ENCODE results near the gene MAP2K1. TPM values are rescaled to one million over a fixed set of nuclear protein-coding genes. Genes with fewer than 3 reads are reported as not detected.

MAP2K1 gene
- total and polyA plus RNA-seq, 11 donors, result 15.8 to 164 (median 39.3) TPM

DNA sequence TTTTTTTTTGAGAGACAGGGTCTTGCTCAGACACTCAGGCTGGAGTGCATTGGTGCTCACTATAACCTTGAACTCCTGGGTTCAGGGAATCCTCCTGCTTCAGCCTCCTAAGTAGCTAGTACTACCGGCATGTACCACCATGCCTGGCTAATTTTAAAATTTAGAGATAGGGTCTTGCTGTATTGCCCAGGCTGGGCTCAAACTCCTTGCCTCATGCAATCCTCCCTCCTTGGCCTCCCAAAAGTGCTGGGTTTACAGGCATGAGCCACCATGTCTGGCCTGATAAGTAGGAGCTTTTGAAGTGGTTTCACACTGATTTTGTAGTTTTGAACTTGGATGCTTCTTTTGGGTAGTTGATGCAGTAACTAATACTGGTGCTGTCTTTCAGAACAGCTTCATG lies 7.8 kb downstream of the MAP2K1 start:
- Histone ChIP-seq H3K36me3 (peaks cover 0 to 16% (median 3%) of the 10 kb centered on the region in 9 donors), H3K27me3 (no peaks in the 10 kb centered on the region), H3K4me3 (no peak overlapping the region), H3K4me1 (peaks cover 0 to 62% (median under 1%) of the 10 kb centered on the region in 12 donors), H3K9me3 (no peaks in the 10 kb centered on the region), H3K27ac (no peak overlapping the region)
- DNase-seq, result no peak
- ATAC-seq, result no peak
- intact Hi-C loops (cut with DNase I), result loop anchor here in 1 of 10 donors (10.0 kb wide), 1 partner anchor 60 kb away; no protein-coding TSS in a partner anchor
- 88 to 95% (median 91%) methylated on average over 1 of the region's 1 CpG for WGBS, 4 donors
- TF ChIP-seq, protein P1, sequence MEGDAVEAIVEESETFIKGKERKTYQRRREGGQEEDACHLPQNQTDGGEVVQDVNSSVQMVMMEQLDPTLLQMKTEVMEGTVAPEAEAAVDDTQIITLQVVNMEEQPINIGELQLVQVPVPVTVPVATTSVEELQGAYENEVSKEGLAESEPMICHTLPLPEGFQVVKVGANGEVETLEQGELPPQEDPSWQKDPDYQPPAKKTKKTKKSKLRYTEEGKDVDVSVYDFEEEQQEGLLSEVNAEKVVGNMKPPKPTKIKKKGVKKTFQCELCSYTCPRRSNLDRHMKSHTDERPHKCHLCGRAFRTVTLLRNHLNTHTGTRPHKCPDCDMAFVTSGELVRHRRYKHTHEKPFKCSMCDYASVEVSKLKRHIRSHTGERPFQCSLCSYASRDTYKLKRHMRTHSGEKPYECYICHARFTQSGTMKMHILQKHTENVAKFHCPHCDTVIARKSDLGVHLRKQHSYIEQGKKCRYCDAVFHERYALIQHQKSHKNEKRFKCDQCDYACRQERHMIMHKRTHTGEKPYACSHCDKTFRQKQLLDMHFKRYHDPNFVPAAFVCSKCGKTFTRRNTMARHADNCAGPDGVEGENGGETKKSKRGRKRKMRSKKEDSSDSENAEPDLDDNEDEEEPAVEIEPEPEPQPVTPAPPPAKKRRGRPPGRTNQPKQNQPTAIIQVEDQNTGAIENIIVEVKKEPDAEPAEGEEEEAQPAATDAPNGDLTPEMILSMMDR (IDR thresholded peaks at IDR 0.05), result no peak
- no peak for TF ChIP-seq POLR2A (IDR thresholded peaks at IDR 0.05)

DNA sequence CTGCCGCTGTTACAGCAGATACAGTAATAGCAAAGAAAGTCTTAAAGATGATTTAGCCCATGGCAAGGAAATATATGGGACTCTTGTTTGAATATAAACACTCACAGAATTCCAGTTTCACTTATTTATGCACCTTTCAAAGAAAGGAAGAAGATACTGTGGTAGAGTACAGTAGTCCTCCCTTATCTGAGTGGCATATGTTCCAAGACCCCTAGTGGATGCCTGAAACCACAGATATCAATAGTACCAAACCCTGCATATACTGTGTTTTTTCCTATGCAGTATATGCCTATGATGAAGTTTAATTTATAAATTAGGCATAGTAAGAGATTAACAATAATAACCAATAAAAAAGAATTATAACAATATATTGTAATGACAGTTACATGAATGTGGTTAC lies 8.2 kb downstream of the MAP2K1 start:
- 98 to 100% (median 99%) methylated on average over 1 of the region's 1 CpG for WGBS, 4 donors
- Histone ChIP-seq H3K9me3 (no peaks in the 10 kb centered on the region), H3K27me3 (no peaks in the 10 kb centered on the region), H3K4me3 (no peak overlapping the region), H3K4me1 (peaks cover 0 to 57% (median 0%) of the 10 kb centered on the region in 12 donors), H3K36me3 (peaks cover 0 to 16% (median 3%) of the 10 kb centered on the region in 9 donors), H3K27ac (no peak overlapping the region)
- no peak for DNase-seq
- intact Hi-C loops (cut with DNase I), result loop anchor here in 1 of 10 donors (10.0 kb wide), 1 partner anchor 60 kb away; no protein-coding TSS in a partner anchor
- TF ChIP-seq, protein P1 (IDR thresholded peaks at IDR 0.05), result no peak
- no peak for TF ChIP-seq POLR2A (IDR thresholded peaks at IDR 0.05)
- no peak for ATAC-seq

DNA sequence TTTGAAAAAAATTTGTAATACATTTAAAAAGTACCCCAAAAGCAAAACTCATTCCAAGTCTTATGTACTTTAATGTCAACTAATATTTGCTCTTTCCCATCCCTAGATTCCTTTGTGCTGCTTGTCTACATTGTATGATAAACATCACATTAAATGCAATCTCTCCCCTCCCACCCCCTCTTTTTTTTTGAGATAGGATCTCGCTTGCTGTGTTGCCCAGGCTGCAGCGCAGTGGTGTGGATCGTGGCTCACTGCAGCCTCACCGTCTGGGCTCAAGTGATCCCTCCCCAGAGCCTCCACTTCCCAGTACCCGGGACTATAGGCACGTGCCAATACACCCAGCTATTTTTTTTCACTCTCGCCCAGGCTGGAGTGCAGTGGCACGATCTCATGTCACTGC lies 12.6 kb downstream of the MAP2K1 start:
- Histone ChIP-seq H3K27ac (no peak overlapping the region), H3K36me3 (peaks cover 0 to 18% (median 3%) of the 10 kb centered on the region in 9 donors), H3K4me3 (no peak overlapping the region), H3K27me3 (no peaks in the 10 kb centered on the region), H3K4me1 (peaks cover 0 to 58% (median 6%) of the 10 kb centered on the region in 12 donors), H3K9me3 (no peaks in the 10 kb centered on the region)
- ATAC-seq, result no peak
- intact Hi-C loops (cut with DNase I), result loop anchor here in 1 of 10 donors (10.0 kb wide), 1 partner anchor 64 kb away; no protein-coding TSS in a partner anchor
- WGBS, 4 donors, result 87 to 94% (median 94%) methylated on average over 8 of the region's 8 CpGs
- DNase-seq, result no peak
- no peak for TF ChIP-seq POLR2A (IDR thresholded peaks at IDR 0.05)
- TF ChIP-seq, protein P1 (IDR thresholded peaks at IDR 0.05), result no peak

DNA sequence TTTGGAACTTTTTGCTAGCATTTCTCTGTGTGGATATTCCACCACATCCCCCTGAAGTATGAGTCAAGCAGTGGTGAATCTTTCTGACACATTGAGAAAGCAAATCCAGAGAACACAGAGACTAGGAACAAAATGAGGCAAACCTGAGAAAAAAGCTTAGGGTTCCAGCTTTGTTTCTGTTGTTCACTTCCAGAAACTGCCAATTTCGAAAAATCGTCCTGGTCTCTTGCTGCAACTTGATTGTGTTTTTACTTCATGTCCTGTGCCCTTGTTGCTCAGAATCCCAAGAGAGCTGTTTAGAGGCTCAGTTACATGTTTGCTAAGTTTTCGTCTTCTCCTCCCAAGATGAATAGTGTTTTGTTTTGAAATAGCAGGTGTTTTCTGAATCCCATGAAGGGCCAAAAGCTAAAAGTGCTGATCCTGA lies 13.7 kb downstream of the MAP2K1 start:
- DNase-seq, result no peak
- H3K4me1 ChIP-seq, result peaks cover 0 to 58% (median 16%) of the 10 kb centered on the region in 12 donors
- H3K4me3 ChIP-seq, result no peak overlapping the region
- TF ChIP-seq POLR2A (IDR thresholded peaks at IDR 0.05), result no peak
- TF ChIP-seq, protein P1 (IDR thresholded peaks at IDR 0.05), result no peak
- no peak for ATAC-seq
- H3K36me3 ChIP-seq, result peaks cover 0 to 18% (median 3%) of the 10 kb centered on the region in 9 donors
- H3K27ac ChIP-seq, result no peak overlapping the region
- 64 to 70% (median 68%) methylated on average over 3 of the region's 3 CpGs for WGBS, 4 donors
- H3K9me3 ChIP-seq, result no peaks in the 10 kb centered on the region
- intact Hi-C loops (cut with DNase I), result no loop called here
- H3K27me3 ChIP-seq, result no peaks in the 10 kb centered on the region
